Measurements from ENCODE around the gene MYT1. TPM values are rescaled to one million over a fixed set of nuclear protein-coding genes. Genes with fewer than 3 reads are reported as not detected.

MYT1 gene
- total RNA-seq, 1 experiment from 2014 or later = 0.69 TPM

- Histone ChIP-seq H3K36me3 (replicated peaks; ENCODE audit: control insufficient read depth, insufficient read depth, low read length) (no peaks in the 10 kb centered on the region), H3K4me3 (ENCODE audit: insufficient read depth, low read depth, low read length) (no peak overlapping the region), H3K27me3 (ENCODE audit: control insufficient read depth, insufficient read depth, low read length) (no peaks in the 10 kb centered on the region)
- DNase-seq = no peak
These were observed 50.7 kb downstream of the MYT1 start for GRCh38 chr20:64214952-64215351.

GRCh38 chr20:64216036-64216435 lies 51.8 kb downstream of the MYT1 start:
- Histone ChIP-seq H3K27me3 (ENCODE audit: control insufficient read depth, insufficient read depth, low read length) (no peaks in the 10 kb centered on the region), H3K36me3 (replicated peaks; ENCODE audit: control insufficient read depth, insufficient read depth, low read length) (no peaks in the 10 kb centered on the region), H3K4me3 (ENCODE audit: insufficient read depth, low read depth, low read length) (no peak overlapping the region)
- DNase-seq = no peak

DNA sequence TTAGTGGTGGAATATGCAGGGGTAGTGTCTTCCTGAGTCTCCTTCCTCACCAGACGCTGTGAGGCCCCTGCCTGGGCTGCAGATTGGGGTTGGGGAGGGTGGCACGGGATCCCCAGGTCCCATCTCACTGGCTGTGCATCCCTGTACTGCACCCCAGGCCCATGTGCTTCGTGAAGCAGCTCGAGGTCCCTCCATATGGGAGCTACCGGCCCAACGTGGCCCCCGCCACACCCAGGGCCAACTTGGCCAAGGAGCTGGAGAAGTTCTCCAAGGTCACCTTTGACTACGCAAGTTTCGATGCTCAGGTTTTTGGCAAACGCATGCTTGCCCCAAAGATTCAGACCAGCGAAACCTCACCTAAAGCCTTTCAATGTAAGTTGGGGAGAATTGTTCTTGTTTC lies 52.7 kb downstream of the MYT1 start:
- Histone ChIP-seq H3K4me3 (ENCODE audit: insufficient read depth, low read depth, low read length) (no peak overlapping the region), H3K36me3 (replicated peaks; ENCODE audit: control insufficient read depth, insufficient read depth, low read length) (no peaks in the 10 kb centered on the region)
- no peak for DNase-seq

GRCh38 chr20:64217539-64218221 lies 53.4 kb downstream of the MYT1 start:
- Histone ChIP-seq H3K36me3 (replicated peaks; ENCODE audit: control insufficient read depth, insufficient read depth, low read length) (no peaks in the 10 kb centered on the region), H3K27me3 (ENCODE audit: control insufficient read depth, insufficient read depth, low read length) (no peaks in the 10 kb centered on the region), H3K4me3 (ENCODE audit: insufficient read depth, low read depth, low read length) (no peak overlapping the region)
- DNase-seq = no peak

More for the DNA sequence above, 52.7 kb downstream of the MYT1 start:
- no peaks in the 10 kb centered on the region for H3K27me3 ChIP-seq (ENCODE audit: control insufficient read depth, insufficient read depth, low read length)

DNA sequence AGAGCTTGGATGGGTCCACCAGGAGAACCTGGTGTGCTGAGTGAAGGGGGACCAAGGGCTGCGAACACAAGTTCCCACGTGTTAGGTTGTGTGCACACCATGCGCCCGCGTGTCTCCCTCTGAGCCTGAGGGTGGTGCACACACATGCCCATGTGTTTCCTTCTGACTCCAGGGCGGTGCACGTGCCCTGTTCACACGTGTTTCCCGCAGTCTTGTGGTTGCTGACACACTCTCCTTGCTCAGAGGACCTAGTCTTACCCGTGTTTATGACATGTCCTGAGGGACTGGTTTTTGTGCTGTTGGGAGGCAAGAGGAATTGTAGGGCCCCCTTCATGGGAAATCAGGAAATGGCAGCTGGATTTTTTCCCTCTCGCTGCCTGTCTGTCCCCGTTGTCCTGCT lies 55.0 kb downstream of the MYT1 start:
- H3K36me3 ChIP-seq (replicated peaks; ENCODE audit: control insufficient read depth, insufficient read depth, low read length) = no peaks in the 10 kb centered on the region
- H3K27me3 ChIP-seq (ENCODE audit: control insufficient read depth, insufficient read depth, low read length) = no peaks in the 10 kb centered on the region
- H3K4me3 ChIP-seq (ENCODE audit: insufficient read depth, low read depth, low read length) = no peak overlapping the region
- DNase-seq = no peak

DNA sequence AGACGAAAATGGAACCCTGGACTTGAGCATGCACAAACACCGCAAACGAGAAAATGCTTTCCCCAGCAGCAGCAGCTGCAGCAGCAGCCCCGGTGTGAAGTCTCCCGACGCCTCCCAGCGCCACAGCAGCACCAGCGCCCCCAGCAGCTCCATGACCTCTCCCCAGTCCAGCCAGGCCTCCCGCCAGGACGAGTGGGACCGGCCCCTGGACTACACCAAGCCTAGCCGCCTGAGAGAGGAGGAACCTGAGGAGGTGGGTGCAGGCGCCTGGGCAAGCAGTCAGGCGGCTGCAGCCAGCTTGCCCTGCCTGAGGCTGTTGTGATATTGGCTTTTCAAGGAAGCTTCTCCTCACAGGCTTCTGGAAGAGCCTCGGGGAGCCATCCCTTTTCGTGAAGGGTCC lies 55.5 kb downstream of the MYT1 start:
- Histone ChIP-seq H3K36me3 (replicated peaks; ENCODE audit: control insufficient read depth, insufficient read depth, low read length) (no peaks in the 10 kb centered on the region), H3K4me3 (ENCODE audit: insufficient read depth, low read depth, low read length) (no peak overlapping the region), H3K27me3 (ENCODE audit: control insufficient read depth, insufficient read depth, low read length) (no peaks in the 10 kb centered on the region)
- DNase-seq = peak; percentile 68

DNA sequence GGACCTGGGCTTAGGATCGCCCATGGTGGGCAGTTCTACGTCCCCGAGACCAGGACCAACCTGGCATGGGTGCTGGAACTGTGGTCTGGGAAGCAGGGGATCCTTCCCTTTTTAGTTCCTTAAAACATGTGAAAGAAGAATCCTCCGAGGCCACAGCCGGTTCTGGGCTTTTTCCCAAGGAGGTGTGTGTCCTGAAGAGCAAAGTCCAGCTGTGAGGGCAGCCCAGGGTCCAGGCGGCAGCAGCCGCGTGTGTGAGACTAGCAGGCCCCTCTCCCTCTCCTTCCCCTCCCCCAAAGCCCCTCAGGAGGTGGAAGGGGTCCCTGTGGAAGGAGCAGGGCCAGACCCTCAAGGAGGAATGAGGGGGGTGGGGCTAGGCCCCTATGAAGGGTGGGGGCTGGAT lies 56.2 kb downstream of the MYT1 start:
- Histone ChIP-seq H3K4me3 (ENCODE audit: insufficient read depth, low read depth, low read length) (no peak overlapping the region), H3K27me3 (ENCODE audit: control insufficient read depth, insufficient read depth, low read length) (no peaks in the 10 kb centered on the region)
- no peak for DNase-seq

DNA sequence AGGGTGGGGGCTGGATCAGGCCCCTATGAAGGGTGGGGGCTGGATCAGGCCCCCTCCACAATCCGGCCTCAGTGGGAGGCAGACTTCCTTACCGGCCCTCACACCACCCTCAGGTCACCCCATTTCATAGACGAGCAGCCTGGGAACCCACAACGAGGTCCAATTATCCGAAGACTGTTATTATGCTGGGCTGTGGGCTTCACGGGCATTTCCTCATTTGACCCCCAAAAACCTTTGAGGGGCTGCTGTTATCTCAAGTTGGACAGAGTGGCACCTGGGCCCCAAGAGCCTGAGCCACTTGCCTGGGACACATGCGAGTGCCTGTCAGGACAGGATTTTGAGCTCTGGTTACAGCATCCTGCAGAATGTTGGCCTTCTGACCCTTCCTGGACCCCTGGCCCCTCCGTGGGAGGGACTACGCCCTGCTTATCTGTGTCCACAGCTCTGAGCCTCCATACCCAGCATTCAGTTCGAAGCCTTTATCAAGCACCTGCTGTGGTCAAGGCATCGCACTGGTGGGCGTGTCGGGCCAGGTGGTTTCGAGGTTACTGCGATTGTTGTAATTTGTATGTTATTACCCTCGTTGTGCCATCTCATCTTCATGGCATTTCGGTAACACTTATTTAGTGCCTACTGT lies 56.8 kb downstream of the MYT1 start:
- Histone ChIP-seq H3K36me3 (replicated peaks; ENCODE audit: control insufficient read depth, insufficient read depth, low read length) (no peaks in the 10 kb centered on the region), H3K4me3 (ENCODE audit: insufficient read depth, low read depth, low read length) (no peak overlapping the region), H3K27me3 (ENCODE audit: control insufficient read depth, insufficient read depth, low read length) (no peaks in the 10 kb centered on the region)
- DNase-seq = no peak

More for the DNA sequence above, 56.2 kb downstream of the MYT1 start:
- H3K36me3 ChIP-seq (replicated peaks; ENCODE audit: control insufficient read depth, insufficient read depth, low read length) = no peaks in the 10 kb centered on the region

- no peak overlapping the region for H3K4me3 ChIP-seq (ENCODE audit: insufficient read depth, low read depth, low read length)
- H3K27me3 ChIP-seq (ENCODE audit: control insufficient read depth, insufficient read depth, low read length) = no peaks in the 10 kb centered on the region
- no peak for DNase-seq
- H3K36me3 ChIP-seq (replicated peaks; ENCODE audit: control insufficient read depth, insufficient read depth, low read length) = no peaks in the 10 kb centered on the region
These were observed 58.1 kb downstream of the MYT1 start for GRCh38 chr20:64222291-64222735.

- DNase-seq = no peak
- Histone ChIP-seq H3K36me3 (replicated peaks; ENCODE audit: control insufficient read depth, insufficient read depth, low read length) (no peaks in the 10 kb centered on the region), H3K4me3 (ENCODE audit: insufficient read depth, low read depth, low read length) (no peak overlapping the region), H3K27me3 (ENCODE audit: control insufficient read depth, insufficient read depth, low read length) (no peaks in the 10 kb centered on the region)
These were observed 58.7 kb downstream of the MYT1 start for GRCh38 chr20:64222851-64223525.

- no peaks in the 10 kb centered on the region for H3K27me3 ChIP-seq (ENCODE audit: control insufficient read depth, insufficient read depth, low read length)
- no peak overlapping the region for H3K4me3 ChIP-seq (ENCODE audit: insufficient read depth, low read depth, low read length)
- DNase-seq = peak; percentile 98
- no peaks in the 10 kb centered on the region for H3K36me3 ChIP-seq (replicated peaks; ENCODE audit: control insufficient read depth, insufficient read depth, low read length)
These were observed 59.3 kb downstream of the MYT1 start for GRCh38 chr20:64223526-64224067.

GRCh38 chr20:64224351-64225170 lies 60.3 kb downstream of the MYT1 start:
- H3K4me3 ChIP-seq (ENCODE audit: insufficient read depth, low read depth, low read length) = no peak overlapping the region

GRCh38 chr20:64225171-64225595 lies 60.9 kb downstream of the MYT1 start:
- DNase-seq = no peak
- Histone ChIP-seq H3K36me3 (replicated peaks; ENCODE audit: control insufficient read depth, insufficient read depth, low read length) (no peaks in the 10 kb centered on the region), H3K4me3 (ENCODE audit: insufficient read depth, low read depth, low read length) (no peak overlapping the region), H3K27me3 (ENCODE audit: control insufficient read depth, insufficient read depth, low read length) (no peaks in the 10 kb centered on the region)

More at GRCh38 chr20:64224351-64225170, 60.3 kb downstream of the MYT1 start:
- Histone ChIP-seq H3K27me3 (ENCODE audit: control insufficient read depth, insufficient read depth, low read length) (no peaks in the 10 kb centered on the region), H3K36me3 (replicated peaks; ENCODE audit: control insufficient read depth, insufficient read depth, low read length) (no peaks in the 10 kb centered on the region)
- DNase-seq = no peak

Data from H7 (cell line).